RCC 7860 (cell line): Measurements from ENCODE around the gene DCTN4.
"Not testable (repeated sequence)": the region's sequence is repeated elsewhere in the genome, so short reads cannot be mapped to it uniquely, and the experiment has no call there.

Source experiments
- DNase-seq: peaks from one replicate; pipeline ENCODE4 v3.0.0-alpha.2; 2015; ENCODE audit warnings: low spot score
- FAIRE-seq: peaks from 2 replicates; lab custom pipeline; 2012; peaks lifted over from hg19 to GRCh38; lab: Jason Lieb, UNC

DCTN4 gene

DNA sequence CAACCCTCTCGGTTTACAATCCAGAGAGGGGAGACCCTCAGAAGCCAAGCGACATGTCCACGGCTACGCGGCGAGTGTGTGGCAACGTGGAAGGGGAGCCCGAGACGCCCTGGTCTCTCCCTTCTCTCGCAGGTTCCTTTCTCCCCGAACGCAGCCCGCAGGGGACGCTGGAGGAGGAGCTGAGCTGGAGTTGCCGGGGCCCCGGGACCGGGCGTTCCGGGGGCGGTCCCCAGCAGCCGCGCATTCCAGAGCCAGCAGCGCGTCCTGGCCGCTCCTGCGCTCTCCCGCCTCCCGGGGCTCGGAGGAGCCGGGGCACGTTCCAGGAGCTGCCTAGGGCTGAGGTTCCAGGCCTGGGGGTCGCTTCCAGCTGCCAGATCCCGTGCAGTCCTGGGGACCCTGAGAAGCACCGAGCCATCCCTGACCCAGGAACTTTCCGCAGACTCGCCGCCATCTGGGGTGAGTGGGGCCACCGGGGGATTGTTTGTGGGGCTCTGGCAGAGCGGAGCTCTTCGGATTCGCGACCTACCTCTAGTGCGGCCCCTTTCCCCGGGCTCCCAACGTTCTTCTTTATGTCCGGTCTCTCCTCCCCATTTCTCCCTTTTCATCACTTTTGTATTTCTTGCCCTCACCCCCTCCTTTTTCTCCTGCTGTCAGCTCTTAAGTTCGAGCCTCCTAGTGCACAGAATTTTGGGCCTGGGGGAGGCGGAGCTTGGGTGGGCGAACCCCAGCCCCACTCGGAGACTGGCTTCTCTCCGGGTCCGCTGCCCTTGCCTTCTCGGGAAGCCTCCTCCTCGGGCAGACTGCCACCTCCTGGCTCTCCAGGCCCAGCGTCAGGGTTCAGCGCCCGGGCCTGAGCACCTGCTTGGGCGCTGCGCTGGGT lies 19.9 kb upstream of the DCTN4 start, which contains the start of gene SMIM3:
TSS of gene SMIM3 (plus strand) at position 241 of the 880 bp plus-strand sequence. CDS start 16,684 bp downstream, outside the sequence.
- FAIRE-seq = no peak
- peak; percentile 53 for DNase-seq

GRCh38 chr5:150778088-150778516 lies 19.3 kb upstream of the DCTN4 start:
- no peak for FAIRE-seq

GRCh38 chr5:150777685-150778084 lies 18.9 kb upstream of the DCTN4 start:
- DNase-seq (no peak), FAIRE-seq (no peak)

More at GRCh38 chr5:150778088-150778516, 19.3 kb upstream of the DCTN4 start:
- no peak for DNase-seq

DNA sequence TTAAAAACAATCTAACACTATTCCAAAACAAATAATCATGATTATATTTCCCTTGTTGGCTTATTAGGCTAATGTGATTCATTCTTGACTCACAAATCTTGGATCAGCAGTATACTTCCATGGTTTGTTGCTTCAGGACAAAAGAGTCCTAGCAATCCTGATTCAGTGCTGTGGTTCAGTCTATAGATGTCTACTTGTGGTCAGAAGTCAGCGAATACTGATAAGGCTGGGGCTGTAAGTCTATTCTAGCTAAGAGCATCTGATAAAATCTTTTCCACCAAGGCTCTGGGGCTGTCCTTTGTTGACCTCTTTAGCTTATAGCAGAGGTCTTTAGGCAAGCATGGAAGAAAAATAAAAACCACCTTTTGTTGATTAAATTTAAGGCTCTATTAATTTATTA lies 15.3 kb upstream of the DCTN4 start:
- peak; percentile 99 for FAIRE-seq
- DNase-seq = peak; percentile 91

- no peak for DNase-seq
- no peak for FAIRE-seq
These were observed 12.4 kb upstream of the DCTN4 start for GRCh38 chr5:150771034-150771795.

DNA sequence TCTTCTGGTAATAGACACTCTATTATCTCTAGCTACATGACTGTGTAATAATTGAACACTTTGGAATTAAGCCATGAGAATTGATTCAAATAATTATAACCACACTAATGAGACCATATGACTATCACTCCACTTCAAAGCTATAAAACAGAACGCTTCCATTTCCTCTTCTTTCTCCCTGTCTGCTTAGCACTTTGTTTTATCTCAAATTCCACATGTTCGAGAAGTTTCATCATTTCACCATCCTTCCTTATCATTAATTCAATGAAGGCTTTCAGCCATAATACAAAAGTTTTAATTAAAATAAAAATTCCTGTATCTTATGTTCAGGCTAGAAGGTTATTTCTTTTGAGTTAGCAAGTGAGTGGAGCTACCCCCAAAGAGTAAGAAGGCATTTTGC lies 7.4 kb upstream of the DCTN4 start:
- DNase-seq = no peak
- FAIRE-seq = no peak

DNA sequence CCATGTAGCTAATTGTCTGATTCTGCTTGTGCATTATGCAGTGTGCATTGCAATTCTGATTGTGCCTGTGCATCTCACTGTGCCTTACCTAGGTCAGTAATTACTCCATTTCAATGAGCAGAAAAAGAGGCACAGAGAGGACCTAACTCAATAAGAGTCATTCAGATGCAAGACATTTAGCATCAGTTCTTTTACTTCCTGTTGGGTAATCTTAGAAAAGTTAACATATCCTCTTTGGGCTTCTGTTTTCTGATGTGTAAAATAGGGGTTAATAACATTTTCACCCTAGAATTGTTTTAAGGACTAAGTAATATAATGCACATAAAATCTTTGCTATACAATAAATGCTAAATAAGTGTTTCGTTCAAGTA lies 7.0 kb upstream of the DCTN4 start:
- no peak for DNase-seq
- FAIRE-seq = no peak

DNA sequence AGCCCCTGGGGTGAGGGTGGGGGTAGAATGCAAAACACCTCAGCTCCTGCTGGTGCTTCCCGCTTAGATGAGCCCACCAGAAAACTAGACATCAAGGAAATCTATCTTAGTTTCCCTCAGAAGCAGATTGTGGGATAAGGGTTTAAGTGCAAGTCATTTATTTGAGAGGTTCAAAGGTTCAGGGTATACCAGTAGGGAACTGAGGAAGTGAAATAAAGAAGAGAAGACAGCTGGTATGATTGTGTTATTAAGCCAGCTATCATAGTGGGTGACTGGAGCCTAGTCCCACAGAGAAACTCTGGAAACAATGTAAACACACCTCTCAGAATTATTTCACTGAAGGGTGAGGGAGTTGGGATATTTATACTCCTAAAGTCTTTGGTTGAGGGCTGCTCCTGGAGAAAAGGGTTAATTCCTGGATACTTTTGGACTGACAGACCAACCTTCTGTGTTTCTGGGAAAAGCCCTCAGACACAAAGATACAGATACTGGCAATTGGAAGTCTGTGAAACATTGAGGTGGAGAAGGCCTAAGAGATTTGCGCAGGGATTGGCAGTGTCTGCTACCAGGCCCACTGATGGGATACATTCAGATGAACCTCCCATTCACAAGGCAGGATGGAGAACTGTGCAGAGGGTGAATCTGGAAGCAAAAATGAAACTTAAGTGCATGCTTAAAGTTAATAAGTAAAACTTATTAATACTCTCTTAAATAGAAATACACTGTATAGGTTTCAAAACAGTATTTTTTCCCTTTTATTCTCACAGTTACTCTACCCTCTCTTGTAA lies 6.4 kb upstream of the DCTN4 start:
- DNase-seq = no peak
- no peak for FAIRE-seq

- DNase-seq (no peak), FAIRE-seq (no peak)
These were observed 5.7 kb upstream of the DCTN4 start for GRCh38 chr5:150764530-150764929.

GRCh38 chr5:150763023-150763769 lies 4.4 kb upstream of the DCTN4 start:
- DNase-seq = peak; percentile 86
- FAIRE-seq = peak; percentile 87

- DNase-seq (no peak), FAIRE-seq (no peak)
These were observed 3.4 kb upstream of the DCTN4 start for GRCh38 chr5:150762211-150762610.

DNA sequence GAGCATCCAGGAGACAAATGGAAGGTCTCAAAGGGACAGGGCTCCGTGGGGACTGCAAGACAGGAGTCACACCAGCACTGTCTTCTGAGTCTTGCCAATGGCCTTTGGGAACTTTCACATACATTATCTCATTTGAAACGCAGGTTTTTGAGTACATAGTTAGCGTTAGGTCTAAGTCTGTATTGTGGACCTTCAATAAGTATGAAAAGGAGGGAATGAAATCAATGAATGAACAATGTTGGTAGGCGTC lies 442 bp upstream of the DCTN4 start:
- DNase-seq = no peak
- FAIRE-seq = no peak

GRCh38 chr5:150758203-150758530 lies 650 bp downstream of the DCTN4 start:
- DNase-seq (no peak), FAIRE-seq (no peak)

GRCh38 chr5:150757087-150757649 lies 1.6 kb downstream of the DCTN4 start:
- DNase-seq (no peak), FAIRE-seq (no peak)

GRCh38 chr5:150753863-150754262 lies 5.0 kb downstream of the DCTN4 start:
- DNase-seq (no peak), FAIRE-seq (no peak)

GRCh38 chr5:150753463-150753862 lies 5.4 kb downstream of the DCTN4 start:
- no peak for FAIRE-seq
- DNase-seq = no peak

DNA sequence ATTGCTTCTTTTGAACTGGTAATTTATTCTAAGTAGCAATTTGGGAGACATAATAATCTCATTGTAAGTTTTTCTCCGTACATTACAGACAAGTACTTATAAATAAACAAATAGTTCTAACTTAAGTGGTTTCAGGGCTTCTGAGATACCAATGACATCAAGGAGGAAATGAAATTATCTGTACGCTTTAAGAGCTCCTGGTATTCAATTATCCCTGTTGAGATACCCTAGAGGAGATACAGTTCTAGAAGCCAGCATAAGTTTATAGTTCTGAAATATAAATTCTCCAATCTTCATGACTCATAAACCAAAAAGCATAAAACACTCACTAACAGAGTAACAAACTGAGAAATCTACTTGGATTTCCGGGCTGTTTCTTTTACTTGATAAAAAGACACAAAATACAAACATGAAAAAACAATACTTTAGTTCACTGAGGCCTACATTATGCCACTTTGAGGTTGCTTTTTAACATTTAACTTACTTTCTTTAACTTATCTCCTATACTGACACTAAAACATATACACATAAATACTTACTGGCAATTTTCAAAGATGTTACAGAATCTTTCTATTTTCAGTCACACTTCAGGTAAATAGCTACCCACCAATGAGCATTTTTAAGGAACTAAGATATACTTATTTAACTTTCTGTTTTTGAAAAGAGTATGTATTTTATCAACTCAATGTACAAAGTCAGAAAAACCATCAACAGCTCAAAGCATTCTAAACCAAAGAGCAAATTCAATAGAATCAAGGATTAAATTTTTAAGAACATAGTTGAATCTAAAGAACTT lies 7.5 kb downstream of the DCTN4 start:
- no peak for DNase-seq
- no peak for FAIRE-seq

DNA sequence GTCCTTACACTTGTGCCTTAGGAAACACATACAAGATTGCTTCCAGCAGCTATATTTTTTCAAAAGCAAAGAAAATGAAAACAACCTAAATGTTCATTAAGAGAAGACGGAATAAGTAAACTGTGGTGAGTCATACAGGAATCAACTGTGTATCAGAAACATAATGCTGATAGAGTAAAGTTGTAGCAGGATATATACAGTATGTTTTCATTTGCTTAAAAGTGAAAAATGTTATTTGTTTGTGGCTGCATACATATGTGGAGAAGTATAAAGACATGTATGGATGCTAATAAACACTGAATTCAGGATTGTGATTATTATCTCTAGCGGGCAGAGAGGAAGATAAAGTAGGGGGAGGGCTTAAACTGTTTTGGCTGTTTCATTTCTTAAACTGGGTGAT lies 8.3 kb downstream of the DCTN4 start:
- FAIRE-seq = no peak

DNA sequence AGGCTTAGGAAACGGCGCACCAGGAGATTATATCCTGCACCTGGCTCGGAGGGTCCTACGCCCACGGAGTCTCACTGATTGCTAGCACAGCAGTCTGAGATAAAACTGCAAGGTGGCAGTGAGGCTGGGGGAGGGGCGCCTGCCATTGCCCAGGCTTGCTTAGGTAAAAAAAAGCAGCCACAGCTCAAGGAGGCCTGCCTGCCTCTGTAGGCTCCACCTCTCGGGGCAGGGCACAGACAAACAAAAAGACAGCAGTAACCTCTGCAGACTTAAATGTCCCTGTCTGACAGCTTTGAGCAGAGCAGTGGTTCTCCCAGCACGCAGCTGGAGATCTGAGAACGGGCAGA lies 15.7 kb downstream of the DCTN4 start:
- FAIRE-seq, DNase-seq: not testable (repeated sequence)

More for the DNA sequence above, 8.3 kb downstream of the DCTN4 start:
- DNase-seq = no peak
